CD4-positive, alpha-beta T cell treated with Interleukin-10 for 1 hour (primary cell): Measurements from ENCODE around the gene COX19.
A peak's percentile ranks its signal among the peaks of the same experiment; 100 is the strongest.

Experiments
- DNase-seq: peaks from one replicate; pipeline ENCODE4 v3.0.0-alpha.2; 2020

The COX19 gene

GRCh38 chr7:922334-923107 is 52.8 kb downstream of the COX19 start:
- DNase-seq, result peak; percentile 62

- DNase-seq, result peak; percentile 26
Observed at GRCh38 chr7:921581-922333, 53.6 kb downstream of the COX19 start.

GRCh38 chr7:921071-921461 is 54.3 kb downstream of the COX19 start:
- DNase-seq, result no peak

GRCh38 chr7:920351-921070 is 54.8 kb downstream of the COX19 start:
- DNase-seq, result no peak

GRCh38 chr7:919924-920341 is 55.4 kb downstream of the COX19 start:
- DNase-seq, result no peak

- no peak for DNase-seq
Observed at GRCh38 chr7:919114-919442, 56.3 kb downstream of the COX19 start.

GRCh38 chr7:918441-919113 is 56.8 kb downstream of the COX19 start:
- DNase-seq, result no peak

- no peak for DNase-seq
Observed at GRCh38 chr7:918118-918425, 57.3 kb downstream of the COX19 start.

GRCh38 chr7:917255-918117 is 57.9 kb downstream of the COX19 start:
- DNase-seq, result no peak

- no peak for DNase-seq
Observed at GRCh38 chr7:916291-916941, 58.9 kb downstream of the COX19 start.
